Germinal center (tissue), 1 donor: ENCODE data around the gene EDDM13.
A peak's percentile ranks its signal among the peaks of the same experiment; 100 is the strongest.
"Not testable (repeated sequence)": the region's sequence is repeated elsewhere in the genome, so short reads cannot be mapped to it uniquely, and the experiment has no call there.

ENCODE experiments used
- DNase-seq: peaks from one replicate; pipeline ENCODE4 v3.0.0; 2012; ENCODE audit warnings: mixed read lengths, low spot score

Gene EDDM13

GRCh38 chr19:56272161-56272798 lies at the start of gene EDDM13:
EDDM13 (plus strand) TSS chr19:56272748; CDS start chr19:56272835, 87 bp downstream.
- DNase-seq = no peak

- DNase-seq = no peak
Observed at GRCh38 chr19:56222901-56223300, 49.6 kb upstream of the EDDM13 start.

- DNase-seq = no peak
Observed at GRCh38 chr19:56223481-56223880, 49.1 kb upstream of the EDDM13 start.

- no peak for DNase-seq
Observed at GRCh38 chr19:56245121-56245740, 27.3 kb upstream of the EDDM13 start.

GRCh38 chr19:56245764-56246163 lies 26.8 kb upstream of the EDDM13 start:
- DNase-seq = not testable (repeated sequence)

GRCh38 chr19:56248736-56249338 lies 23.7 kb upstream of the EDDM13 start:
- not testable (repeated sequence) for DNase-seq

GRCh38 chr19:56252699-56253422 lies 19.7 kb upstream of the EDDM13 start:
- peak; percentile 72 for DNase-seq

GRCh38 chr19:56253737-56254136 lies 18.8 kb upstream of the EDDM13 start:
- peak; percentile 46 for DNase-seq

- DNase-seq = no peak
Observed at GRCh38 chr19:56258272-56258671, 14.3 kb upstream of the EDDM13 start.

- no peak for DNase-seq
Observed at GRCh38 chr19:56261145-56261544, 11.4 kb upstream of the EDDM13 start.

- DNase-seq = not testable (repeated sequence)
Observed at GRCh38 chr19:56261932-56262331, 10.6 kb upstream of the EDDM13 start.

- DNase-seq = no peak
Observed at GRCh38 chr19:56263319-56263718, 9.2 kb upstream of the EDDM13 start.

GRCh38 chr19:56266051-56266450 lies 6.5 kb upstream of the EDDM13 start:
- no peak for DNase-seq

GRCh38 chr19:56269348-56269747 lies 3.2 kb upstream of the EDDM13 start:
- no peak for DNase-seq

GRCh38 chr19:56270676-56271075 lies 1.9 kb upstream of the EDDM13 start:
- DNase-seq = no peak

- no peak for DNase-seq
Observed at GRCh38 chr19:56271151-56271550, 1.4 kb upstream of the EDDM13 start.

- no peak for DNase-seq
Observed at GRCh38 chr19:56273563-56274117, 1.1 kb downstream of the EDDM13 start.

- no peak for DNase-seq
Observed at GRCh38 chr19:56282809-56283208, 10.3 kb downstream of the EDDM13 start.

GRCh38 chr19:56284746-56285145 lies 12.2 kb downstream of the EDDM13 start:
- no peak for DNase-seq

- DNase-seq = no peak
Observed at GRCh38 chr19:56290104-56290503, 17.6 kb downstream of the EDDM13 start.

- no peak for DNase-seq
Observed at GRCh38 chr19:56291867-56292266, 19.3 kb downstream of the EDDM13 start.

GRCh38 chr19:56294549-56294948 lies 22.0 kb downstream of the EDDM13 start:
- DNase-seq = no peak
